Stimulated activated CD4-positive, alpha-beta T cell treated with anti-CD3 and anti-CD28 coated beads, Interleukin-12 subunit alpha, Interleukin-12 subunit beta, amount 100 ng/mL, for 24 hours (primary cell): ENCODE results near the gene CCDC138.

Experiments used
- DNase-seq, 2 experiments: peaks; one replicate each; pipeline ENCODE4 v3.0.0-alpha.2; 2020; ENCODE audit warnings: low read depth in 2 of 2

Gene CCDC138

GRCh38 chr2:108919571-108920373, 133.2 kb downstream of the CCDC138 start:
- no peak for DNase-seq

GRCh38 chr2:108920686-108921085, 134.1 kb downstream of the CCDC138 start:
- no peak for DNase-seq

- DNase-seq, result no peak
Measured at GRCh38 chr2:108921096-108922030, 134.8 kb downstream of the CCDC138 start.

GRCh38 chr2:108922141-108922915, 135.8 kb downstream of the CCDC138 start:
- no peak for DNase-seq

GRCh38 chr2:108923019-108923700, 136.6 kb downstream of the CCDC138 start:
- no peak for DNase-seq

GRCh38 chr2:108923736-108924579, 137.4 kb downstream of the CCDC138 start:
- DNase-seq, result no peak

- no peak for DNase-seq
Measured at GRCh38 chr2:108924580-108925251, 138.1 kb downstream of the CCDC138 start.

GRCh38 chr2:108925286-108925685, 138.7 kb downstream of the CCDC138 start:
- no peak for DNase-seq

GRCh38 chr2:108925735-108926134, 139.2 kb downstream of the CCDC138 start:
- DNase-seq, result no peak
